Lung (tissue), 12 donors: ENCODE data around the gene ACIN1. TPM values are rescaled to one million over a fixed set of nuclear protein-coding genes. Genes with fewer than 3 reads are reported as not detected.

ENCODE experiments used
- ATAC-seq: fragments of 200-7000 bp; cut with Tn5 transposase; one replicate; pipeline ENCODE4 v1.9.1; 2020; ENCODE audit warnings: moderate number of reproducible peaks; ENCODE audit not compliant: insufficient read depth, low FRiP score
- DNase-seq, 3 donors: peaks; one replicate each; pipeline ENCODE4 v3.0.0-alpha.2; 2013 to 2017
- H3K27ac ChIP-seq, 2 donors: one replicate each; pipeline ENCODE4 v1.5.1; 2013; ENCODE audit warnings: mild to moderate bottlenecking in 2 of 2, moderate library complexity in 2 of 2, control low read depth in 1 of 2, inconsistent platforms in 1 of 2, low read depth in 1 of 2, low read length in 1 of 2
- H3K27me3 ChIP-seq, 3 donors: one replicate each; pipeline ENCODE4 v1.5.1; 2013; ENCODE audit warnings: low read length in 2 of 3; ENCODE audit not compliant: control insufficient read depth in 3 of 3, insufficient read depth in 3 of 3
- H3K36me3 ChIP-seq, 4 donors: one replicate each; pipeline ENCODE4 v1.5.1; 2013; ENCODE audit warnings: low read length in 4 of 4, mild to moderate bottlenecking in 1 of 4, moderate library complexity in 1 of 4; ENCODE audit not compliant: control insufficient read depth in 4 of 4, insufficient read depth in 4 of 4
- H3K4me1 ChIP-seq, 5 donors: one replicate each; pipeline ENCODE4 v1.5.1; 2013; ENCODE audit warnings: low read length in 5 of 5, mild to moderate bottlenecking in 2 of 5, moderate library complexity in 1 of 5; ENCODE audit not compliant: control insufficient read depth in 5 of 5, insufficient read depth in 5 of 5
- H3K4me3 ChIP-seq: one replicate; pipeline ENCODE4 v1.5.1; 2013; ENCODE audit warnings: mild to moderate bottlenecking, control low read depth, moderate library complexity
- H3K9ac ChIP-seq, 2 donors: one replicate each; pipeline ENCODE4 v1.5.1; 2013; ENCODE audit warnings: low read length in 2 of 2, control low read depth in 1 of 2; ENCODE audit not compliant: insufficient read depth in 1 of 2
- H3K9me3 ChIP-seq, 4 donors: one replicate each; pipeline ENCODE4 v1.5.1; 2013; ENCODE audit warnings: low read length in 3 of 4, mild to moderate bottlenecking in 1 of 4, moderate library complexity in 1 of 4; ENCODE audit not compliant: control insufficient read depth in 4 of 4, insufficient read depth in 3 of 4
- WGBS, 2 donors: extraction: QIAGEN DNeasy Blood & Tissue Kit; methylation state at CpG; one replicate each; pipeline ENCODE4 v1.1.7; 2013; 5-methylcytosine and 5-hydroxymethylcytosine counted together
- polyA plus RNA-seq, 2 donors: library from polyadenylated mRNA; stranded (reverse); fragments of 200-250 nt; gene quantifications; one replicate each; pipeline ENCODE4 v1.2.1, GENCODE V29; 2013
- total RNA-seq, 2 donors: library from RNA; depleted of rRNA in 1 of 2; stranded (reverse); fragments of >200 nt in 1 of 2; gene quantifications; one replicate each; pipeline ENCODE4 v1.2.1, GENCODE V29; 2014 to 2021
- TF ChIP-seq, protein P1 (sequence below): IDR thresholded peaks from 2 replicates; pipeline ENCODE4 v1.5.1; 2012; ENCODE audit warnings: mild to moderate bottlenecking; ENCODE audit errors: control extremely low read depth, extremely low read depth
- donor health status: control.
- donor health status: control.
- donor health status: Bipolar disorder and iron deficiency.
- donor health status: healthy.
- donor health status: DM: yes; HTN: yes; CAD: no.

ACIN1 gene
- total and polyA plus RNA-seq, 4 donors, result 76.3 to 154 (median 115) TPM

DNA sequence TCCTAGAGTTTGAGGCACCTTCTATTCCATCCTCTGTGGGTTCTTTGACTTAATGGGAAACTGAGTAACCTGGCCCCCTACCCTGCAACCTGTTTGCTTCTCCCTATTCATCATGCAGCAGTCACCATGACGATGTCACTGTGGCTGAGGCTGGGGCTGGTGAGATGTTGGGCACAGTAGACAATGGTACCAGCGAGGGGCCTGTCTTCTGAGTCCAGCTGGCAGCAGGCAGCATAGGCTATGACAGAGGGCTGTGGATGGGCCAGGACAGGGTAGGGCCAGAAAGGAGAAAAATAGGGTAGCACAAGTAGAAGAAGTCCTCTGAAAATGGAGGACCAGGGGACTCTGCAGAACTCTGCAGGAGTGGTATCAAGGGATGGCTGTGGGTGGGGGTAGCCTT is 7.9 kb upstream of the ACIN1 start:
- Histone ChIP-seq H3K4me3 (no peak overlapping the region), H3K27ac (no peak overlapping the region), H3K36me3 (peaks cover 5 to 13% (median 9%) of the 10 kb centered on the region in 4 donors), H3K4me1 (peaks cover 0 to 9% (median 0%) of the 10 kb centered on the region in 5 donors), H3K9me3 (no peaks in the 10 kb centered on the region), H3K27me3 (no peaks in the 10 kb centered on the region), H3K9ac (no peak overlapping the region)
- TF ChIP-seq, protein P1, sequence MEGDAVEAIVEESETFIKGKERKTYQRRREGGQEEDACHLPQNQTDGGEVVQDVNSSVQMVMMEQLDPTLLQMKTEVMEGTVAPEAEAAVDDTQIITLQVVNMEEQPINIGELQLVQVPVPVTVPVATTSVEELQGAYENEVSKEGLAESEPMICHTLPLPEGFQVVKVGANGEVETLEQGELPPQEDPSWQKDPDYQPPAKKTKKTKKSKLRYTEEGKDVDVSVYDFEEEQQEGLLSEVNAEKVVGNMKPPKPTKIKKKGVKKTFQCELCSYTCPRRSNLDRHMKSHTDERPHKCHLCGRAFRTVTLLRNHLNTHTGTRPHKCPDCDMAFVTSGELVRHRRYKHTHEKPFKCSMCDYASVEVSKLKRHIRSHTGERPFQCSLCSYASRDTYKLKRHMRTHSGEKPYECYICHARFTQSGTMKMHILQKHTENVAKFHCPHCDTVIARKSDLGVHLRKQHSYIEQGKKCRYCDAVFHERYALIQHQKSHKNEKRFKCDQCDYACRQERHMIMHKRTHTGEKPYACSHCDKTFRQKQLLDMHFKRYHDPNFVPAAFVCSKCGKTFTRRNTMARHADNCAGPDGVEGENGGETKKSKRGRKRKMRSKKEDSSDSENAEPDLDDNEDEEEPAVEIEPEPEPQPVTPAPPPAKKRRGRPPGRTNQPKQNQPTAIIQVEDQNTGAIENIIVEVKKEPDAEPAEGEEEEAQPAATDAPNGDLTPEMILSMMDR, result no peak
- WGBS, 2 donors, result 90 to 98% methylated on average over 2 of the region's 2 CpGs
- no peak for DNase-seq
- ATAC-seq, result no peak

DNA sequence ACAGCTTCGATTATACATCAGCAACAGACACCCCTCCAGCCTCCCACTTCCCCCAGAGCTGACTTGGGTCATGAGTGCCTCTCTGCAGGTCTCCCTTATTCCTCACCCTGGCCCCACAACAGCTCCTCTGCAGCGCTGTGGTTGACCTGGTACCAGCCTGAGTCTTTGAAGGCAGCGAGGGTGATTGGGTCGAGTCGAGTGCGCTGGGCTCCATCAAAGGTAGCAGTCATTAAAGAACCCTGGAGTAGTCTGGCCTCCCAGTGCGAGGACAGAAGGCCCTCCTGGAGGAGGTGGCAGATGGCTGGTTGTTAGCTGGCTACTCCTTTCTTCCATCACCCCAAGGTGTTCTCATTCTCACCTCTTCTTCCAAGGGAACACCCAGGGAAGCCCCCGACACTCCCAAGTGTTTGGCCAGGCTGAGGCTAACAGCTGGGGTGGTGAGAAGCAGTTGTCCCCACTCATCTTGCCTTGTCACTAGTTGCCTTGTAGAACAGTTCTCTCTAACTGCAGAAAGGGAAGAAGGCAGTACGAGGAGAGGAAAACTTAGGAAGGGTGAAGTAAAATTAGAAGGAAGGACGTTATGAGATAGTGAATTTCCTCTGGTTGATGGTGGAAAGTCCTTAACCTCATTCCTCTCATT is 7.2 kb upstream of the ACIN1 start:
- H3K4me1 ChIP-seq, result peaks cover 0 to 13% (median 0%) of the 10 kb centered on the region in 5 donors
- H3K9me3 ChIP-seq, result no peaks in the 10 kb centered on the region
- no peak overlapping the region for H3K27ac ChIP-seq
- 67 to 76% methylated on average over 10 of the region's 10 CpGs for WGBS, 2 donors
- DNase-seq (no peak), ATAC-seq (no peak)
- TF ChIP-seq, protein P1, result no peak
- H3K36me3 ChIP-seq, result peaks cover 5 to 17% (median 12%) of the 10 kb centered on the region in 4 donors
- H3K27me3 ChIP-seq, result no peaks in the 10 kb centered on the region
- no peak overlapping the region for H3K9ac ChIP-seq
- no peak overlapping the region for H3K4me3 ChIP-seq

DNA sequence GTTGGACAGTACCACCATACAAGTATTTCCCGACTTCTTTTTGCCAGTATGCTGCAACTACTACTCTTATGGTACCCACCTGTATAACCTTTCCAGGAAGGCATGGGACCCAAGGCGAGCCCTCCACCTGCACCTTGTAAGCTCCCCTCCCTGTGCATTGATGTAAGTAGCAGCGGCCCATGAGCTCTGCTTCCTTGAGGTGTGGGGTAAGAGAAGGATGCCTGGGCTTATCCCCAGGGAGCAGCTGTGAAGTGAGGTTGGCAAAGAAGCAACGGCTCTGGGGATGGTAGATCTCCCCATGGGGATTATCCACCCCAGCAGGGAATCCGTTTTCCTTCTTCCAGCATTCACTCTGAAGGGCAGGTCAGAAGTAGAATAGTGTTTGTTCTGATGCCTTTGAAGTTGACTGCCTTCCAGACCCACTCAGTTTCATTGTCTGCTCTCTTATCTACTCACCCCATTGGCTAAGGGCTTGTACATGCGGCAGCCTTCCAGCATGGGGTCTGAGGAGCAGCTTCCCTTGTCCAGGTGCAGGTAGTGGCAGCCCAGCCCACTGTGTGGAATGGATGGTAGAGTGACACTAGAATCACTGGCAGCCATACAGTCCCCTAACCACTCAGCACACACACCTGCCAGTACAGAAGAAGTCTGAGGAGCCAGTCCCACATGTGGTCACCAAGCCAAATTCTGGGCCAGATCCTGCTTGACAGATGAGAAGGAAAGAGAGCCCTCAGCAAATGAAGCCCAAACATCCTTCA is 6.5 kb upstream of the ACIN1 start:
- 87% methylated on average over 6 of the region's 6 CpGs for WGBS, 2 donors

More for the DNA sequence above, 6.5 kb upstream of the ACIN1 start:
- Histone ChIP-seq H3K4me3 (no peak overlapping the region), H3K36me3 (peaks cover 5 to 17% (median 12%) of the 10 kb centered on the region in 4 donors), H3K9me3 (no peaks in the 10 kb centered on the region), H3K4me1 (peaks cover 0 to 20% (median 0%) of the 10 kb centered on the region in 5 donors), H3K27me3 (no peaks in the 10 kb centered on the region), H3K27ac (no peak overlapping the region), H3K9ac (no peak overlapping the region)
- DNase-seq (no peak), ATAC-seq (no peak)
- TF ChIP-seq, protein P1, result no peak
